SU-DHL-6 (cell line): ENCODE measurements around the gene NEUROD2.

Source experiments
- EZH2phosphoT487 ChIP-seq: fragments of 200-600 bp; sonication (generic), shearing (Covaris generic); conservative IDR thresholded peaks from 2 replicates; pipeline ENCODE4 v1.6.1; 2018; ENCODE audit warnings: mild to moderate bottlenecking, antibody characterized with exemption, low read length, moderate library complexity, mixed read lengths
- TF ChIP-seq, protein P1 (sequence below): fragments of 200-600 bp; sonication (generic); IDR thresholded peaks from one replicate; pipeline ENCODE4 v1.5.1; 2017; ENCODE audit warnings: antibody characterized with exemption, mild to moderate bottlenecking, low read length, moderate library complexity; ENCODE audit not compliant: insufficient read depth, poor library complexity, severe bottlenecking

DNA sequence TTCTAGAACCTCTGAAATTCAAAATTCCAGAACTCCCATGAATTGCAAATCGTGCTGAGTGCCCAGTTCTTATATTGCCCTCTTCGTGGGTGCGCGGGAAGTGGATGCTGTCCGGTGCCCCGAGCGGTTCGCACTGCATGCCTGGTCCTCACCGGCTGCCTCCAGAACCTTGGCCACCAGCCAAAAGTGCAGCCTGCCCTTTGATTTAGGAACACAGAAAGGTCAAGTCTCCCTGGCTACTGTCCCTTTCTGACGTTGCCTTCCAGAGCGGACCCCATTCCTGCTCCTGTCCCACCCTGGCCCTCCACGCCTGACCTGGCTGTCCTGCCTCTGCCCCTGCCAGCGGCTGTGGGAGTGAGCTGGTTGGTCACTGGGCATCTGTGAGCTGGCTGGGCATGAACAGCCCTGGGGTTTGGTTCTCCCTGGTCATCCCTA is 9.7 kb downstream of the NEUROD2 start:
- no peak for TF ChIP-seq EZH2phosphoT487
- TF ChIP-seq, protein P1, sequence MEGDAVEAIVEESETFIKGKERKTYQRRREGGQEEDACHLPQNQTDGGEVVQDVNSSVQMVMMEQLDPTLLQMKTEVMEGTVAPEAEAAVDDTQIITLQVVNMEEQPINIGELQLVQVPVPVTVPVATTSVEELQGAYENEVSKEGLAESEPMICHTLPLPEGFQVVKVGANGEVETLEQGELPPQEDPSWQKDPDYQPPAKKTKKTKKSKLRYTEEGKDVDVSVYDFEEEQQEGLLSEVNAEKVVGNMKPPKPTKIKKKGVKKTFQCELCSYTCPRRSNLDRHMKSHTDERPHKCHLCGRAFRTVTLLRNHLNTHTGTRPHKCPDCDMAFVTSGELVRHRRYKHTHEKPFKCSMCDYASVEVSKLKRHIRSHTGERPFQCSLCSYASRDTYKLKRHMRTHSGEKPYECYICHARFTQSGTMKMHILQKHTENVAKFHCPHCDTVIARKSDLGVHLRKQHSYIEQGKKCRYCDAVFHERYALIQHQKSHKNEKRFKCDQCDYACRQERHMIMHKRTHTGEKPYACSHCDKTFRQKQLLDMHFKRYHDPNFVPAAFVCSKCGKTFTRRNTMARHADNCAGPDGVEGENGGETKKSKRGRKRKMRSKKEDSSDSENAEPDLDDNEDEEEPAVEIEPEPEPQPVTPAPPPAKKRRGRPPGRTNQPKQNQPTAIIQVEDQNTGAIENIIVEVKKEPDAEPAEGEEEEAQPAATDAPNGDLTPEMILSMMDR: no peak
